GM18909 (cell line): Measurements from ENCODE around the gene ARFGAP1.
"Not testable (repeated sequence)": the region's sequence is repeated elsewhere in the genome, so short reads cannot be mapped to it uniquely, and the experiment has no call there.

Experiments
- ATAC-seq: cut with Tn5 transposase; IDR thresholded peaks from one replicate; pipeline ENCODE4 v1.9.1; 2021; ENCODE audit warnings: mild to moderate bottlenecking; ENCODE audit not compliant: unreplicated experiment, poor library complexity

Gene ARFGAP1

DNA sequence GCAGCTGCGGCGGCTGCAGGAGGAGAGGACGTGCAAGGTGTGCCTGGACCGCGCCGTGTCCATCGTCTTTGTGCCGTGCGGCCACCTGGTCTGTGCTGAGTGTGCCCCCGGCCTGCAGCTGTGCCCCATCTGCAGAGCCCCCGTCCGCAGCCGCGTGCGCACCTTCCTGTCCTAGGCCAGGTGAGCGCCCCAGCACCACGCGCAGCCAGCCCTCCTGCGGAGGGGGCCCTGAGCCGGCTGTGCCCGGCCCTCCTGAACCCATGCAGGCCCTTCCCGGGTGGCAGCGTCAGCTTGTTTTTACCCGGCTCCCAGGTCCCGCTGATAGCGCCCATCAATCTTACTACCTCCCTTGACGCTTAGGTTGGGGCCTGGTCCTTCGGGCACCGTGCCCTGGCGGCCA is 33.2 kb upstream of the ARFGAP1 start:
- no peak for ATAC-seq

DNA sequence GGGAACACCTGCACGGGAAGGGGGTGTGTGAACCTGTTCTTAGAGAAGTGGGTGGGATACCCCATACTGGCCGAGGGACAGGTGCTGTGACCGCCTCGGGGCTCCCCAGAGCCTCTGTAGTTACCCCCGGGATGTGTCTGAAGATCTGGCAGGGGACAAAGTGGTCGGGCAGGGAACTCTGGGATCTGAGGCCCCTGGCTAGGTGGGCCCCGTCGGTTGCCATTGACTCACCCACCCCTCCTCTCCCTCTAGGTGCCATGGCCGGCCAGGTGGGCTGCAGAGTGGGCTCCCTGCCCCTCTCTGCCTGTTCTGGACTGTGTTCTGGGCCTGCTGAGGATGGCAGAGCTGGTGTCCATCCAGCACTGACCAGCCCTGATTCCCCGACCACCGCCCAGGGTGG is 32.6 kb upstream of the ARFGAP1 start:
- no peak for ATAC-seq

DNA sequence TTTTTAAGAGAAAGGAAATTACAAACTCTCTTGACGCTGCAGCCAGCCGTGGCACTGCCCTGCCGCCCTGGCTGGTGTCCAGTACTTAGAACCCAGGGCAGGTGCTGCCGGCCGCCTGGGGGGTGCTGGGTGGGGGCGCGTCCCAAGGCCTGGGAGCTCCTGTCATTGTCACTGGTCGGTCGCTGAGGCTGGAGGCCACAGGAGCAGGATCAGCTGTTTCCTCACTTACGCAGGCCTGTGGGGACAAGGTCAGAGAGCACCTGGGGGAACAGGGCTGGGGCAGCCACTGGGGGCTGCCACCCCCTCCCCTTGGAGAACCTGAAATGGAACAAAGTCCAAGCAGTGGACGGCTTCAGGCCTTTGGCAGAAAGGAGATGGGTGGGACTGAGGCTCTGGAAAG is 31.3 kb upstream of the ARFGAP1 start:
- no peak for ATAC-seq

DNA sequence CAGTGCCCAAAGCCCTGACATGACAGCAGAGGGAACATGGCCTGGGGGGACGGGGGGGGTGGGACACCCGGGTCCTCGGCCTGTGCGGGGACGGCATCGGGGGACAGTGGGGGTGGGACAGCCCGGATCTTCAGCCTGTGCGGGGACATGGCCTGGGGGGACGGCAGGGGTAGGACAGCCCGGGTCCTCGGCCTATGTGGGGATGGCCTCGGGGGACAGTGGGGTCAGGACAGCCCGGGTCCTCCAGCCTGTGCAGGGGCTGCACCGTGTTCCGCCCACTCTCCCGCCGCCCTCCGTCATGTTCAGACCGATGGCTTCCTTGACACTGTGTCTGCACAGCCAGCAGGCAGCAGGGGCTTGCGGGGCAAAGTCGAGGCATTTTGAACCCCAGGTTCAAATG is 29.9 kb upstream of the ARFGAP1 start:
- no peak for ATAC-seq

DNA sequence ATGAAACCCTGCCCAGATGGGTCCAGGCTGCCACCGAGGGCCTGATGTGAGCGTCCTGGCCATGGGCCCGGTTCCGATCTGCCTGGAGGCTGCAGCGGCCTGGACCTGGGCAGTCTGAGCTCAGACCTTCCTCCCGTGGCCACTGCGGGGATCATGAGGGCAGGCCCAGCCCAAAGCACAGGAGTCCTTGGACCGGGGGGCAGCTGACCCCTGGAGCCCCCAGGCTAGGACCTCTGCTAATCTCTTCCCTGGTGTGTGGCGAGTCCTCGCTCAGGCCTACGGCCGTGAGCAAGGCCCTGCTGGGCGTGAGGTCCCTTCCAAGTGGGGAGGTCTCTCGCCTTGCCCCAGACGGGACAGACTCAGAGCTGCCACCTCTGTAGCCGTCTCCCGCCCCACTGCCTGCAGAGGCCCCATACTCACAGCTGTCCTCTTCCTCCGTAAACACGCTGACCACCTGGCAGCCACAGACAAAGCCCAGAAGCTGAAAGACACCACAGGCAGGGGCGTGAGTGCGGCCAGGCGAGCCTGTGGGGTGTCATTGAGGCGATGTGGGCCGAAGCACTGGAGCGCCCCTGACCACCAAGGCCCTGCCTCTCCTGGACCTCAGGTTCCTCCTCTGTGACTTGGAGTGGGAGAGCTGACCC is 28.9 kb upstream of the ARFGAP1 start:
- ATAC-seq: no peak

- no peak for ATAC-seq
These were observed 28.1 kb upstream of the ARFGAP1 start for GRCh38 chr20:63244468-63244867.

DNA sequence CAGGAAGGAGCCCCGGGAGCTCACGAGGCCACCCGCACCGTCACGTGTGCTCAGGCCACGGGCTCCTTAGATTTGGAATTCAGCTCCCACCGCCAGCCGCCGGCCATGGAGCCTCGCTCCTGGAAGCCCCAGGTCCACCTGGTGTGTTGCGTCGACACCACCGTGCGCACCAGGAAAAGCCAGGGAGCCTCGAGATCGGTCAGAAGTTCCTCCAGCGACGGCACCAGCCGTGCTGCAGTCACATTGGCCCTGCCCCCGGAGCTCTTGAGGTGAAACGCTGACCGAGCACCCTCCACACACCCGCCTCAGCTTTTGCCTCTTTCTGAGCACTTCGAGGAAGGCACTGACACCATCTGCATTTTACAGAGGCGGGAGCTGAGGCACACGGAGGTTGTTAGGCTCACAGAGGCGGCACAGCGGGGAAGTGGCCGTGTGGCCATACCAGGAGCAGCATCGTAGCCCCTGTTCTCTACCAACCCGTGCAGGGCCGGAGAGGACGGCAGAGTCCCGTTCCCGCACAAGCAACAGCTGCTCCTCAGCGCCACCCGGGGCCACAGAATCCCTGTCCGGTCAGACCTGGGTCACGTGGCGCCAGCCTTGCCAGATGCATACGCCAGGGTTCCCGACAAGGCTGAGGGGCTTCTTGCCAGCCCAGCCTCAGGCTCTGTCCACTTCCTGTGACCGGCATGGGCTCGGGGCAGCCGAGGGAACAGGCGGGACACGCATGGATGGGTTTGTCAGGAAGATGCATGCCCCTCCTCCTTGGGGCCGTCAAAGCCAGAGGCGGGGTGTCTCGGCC is 25.9 kb upstream of the ARFGAP1 start:
- no peak for ATAC-seq

DNA sequence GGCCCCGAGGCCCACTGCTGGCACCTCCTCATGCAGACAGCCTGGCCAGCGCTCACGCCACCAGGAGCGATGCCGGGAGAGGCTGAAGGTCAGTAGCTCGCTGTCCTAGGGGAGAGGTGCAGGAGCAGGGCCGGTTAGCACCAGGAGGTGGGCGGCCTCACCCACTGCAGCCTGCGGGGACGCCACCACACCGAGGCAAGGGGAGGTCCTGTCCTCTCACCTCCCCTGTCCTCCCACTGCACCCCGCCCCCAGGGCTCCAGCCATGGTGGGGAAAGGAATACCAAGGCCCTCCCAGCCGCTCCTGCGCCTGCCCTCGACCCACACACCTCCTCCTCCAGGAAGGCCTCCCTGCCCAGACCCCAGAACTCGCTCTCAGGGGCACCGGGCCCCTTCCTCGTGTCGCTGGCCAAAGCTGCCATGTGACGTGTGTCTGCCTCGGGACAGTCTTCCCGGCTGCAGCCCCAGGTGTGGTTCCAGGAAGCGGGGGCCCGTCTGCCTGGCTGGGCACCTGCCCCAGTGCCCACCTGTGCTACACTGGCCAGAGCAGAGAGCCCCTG is 24.9 kb upstream of the ARFGAP1 start:
- ATAC-seq: no peak

GRCh38 chr20:63248835-63249591 is 23.6 kb upstream of the ARFGAP1 start:
- no peak for ATAC-seq

DNA sequence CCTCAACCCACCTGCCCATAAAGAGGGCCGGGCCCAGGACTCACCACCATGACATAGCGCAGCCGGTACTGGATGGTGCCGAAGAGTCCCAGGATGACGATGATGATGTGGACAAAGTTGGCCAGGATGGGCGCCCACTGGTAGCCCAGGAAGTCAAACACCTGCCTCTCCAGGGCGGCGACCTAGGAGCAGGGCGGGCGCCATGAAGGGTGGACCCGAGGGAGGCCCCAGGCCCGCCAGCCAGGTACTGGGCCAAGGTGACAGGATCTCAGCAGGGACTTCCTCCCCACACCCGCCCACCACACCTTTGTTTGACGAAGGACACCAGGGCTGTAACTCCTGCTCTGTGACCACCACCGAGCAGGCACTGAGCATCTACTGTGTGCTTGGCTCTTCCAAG is 22.7 kb upstream of the ARFGAP1 start:
- ATAC-seq: no peak

DNA sequence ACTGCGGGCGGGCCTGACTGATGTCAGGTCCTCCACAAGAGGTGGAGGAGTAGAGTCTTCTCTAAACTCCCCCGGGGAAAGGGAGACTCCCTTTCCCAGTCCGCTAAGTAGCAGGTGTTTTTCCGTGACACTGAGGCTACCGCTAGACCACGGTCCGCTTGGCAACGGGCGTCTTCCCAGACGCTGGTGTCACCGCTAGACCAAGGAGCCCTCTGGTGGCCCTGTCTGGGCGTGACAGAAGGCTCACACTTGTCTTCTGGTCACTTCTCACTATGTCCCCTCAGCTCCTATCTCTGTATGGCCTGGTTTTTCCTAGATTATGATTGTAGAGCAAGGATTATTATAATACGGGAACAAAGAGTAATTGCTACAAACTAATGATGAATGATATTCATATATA is 21.3 kb upstream of the ARFGAP1 start:
- ATAC-seq: not testable (repeated sequence)

- ATAC-seq: no peak
These were observed 20.3 kb upstream of the ARFGAP1 start for GRCh38 chr20:63252284-63252711.

GRCh38 chr20:63253065-63253437 is 19.6 kb upstream of the ARFGAP1 start:
- ATAC-seq: no peak

DNA sequence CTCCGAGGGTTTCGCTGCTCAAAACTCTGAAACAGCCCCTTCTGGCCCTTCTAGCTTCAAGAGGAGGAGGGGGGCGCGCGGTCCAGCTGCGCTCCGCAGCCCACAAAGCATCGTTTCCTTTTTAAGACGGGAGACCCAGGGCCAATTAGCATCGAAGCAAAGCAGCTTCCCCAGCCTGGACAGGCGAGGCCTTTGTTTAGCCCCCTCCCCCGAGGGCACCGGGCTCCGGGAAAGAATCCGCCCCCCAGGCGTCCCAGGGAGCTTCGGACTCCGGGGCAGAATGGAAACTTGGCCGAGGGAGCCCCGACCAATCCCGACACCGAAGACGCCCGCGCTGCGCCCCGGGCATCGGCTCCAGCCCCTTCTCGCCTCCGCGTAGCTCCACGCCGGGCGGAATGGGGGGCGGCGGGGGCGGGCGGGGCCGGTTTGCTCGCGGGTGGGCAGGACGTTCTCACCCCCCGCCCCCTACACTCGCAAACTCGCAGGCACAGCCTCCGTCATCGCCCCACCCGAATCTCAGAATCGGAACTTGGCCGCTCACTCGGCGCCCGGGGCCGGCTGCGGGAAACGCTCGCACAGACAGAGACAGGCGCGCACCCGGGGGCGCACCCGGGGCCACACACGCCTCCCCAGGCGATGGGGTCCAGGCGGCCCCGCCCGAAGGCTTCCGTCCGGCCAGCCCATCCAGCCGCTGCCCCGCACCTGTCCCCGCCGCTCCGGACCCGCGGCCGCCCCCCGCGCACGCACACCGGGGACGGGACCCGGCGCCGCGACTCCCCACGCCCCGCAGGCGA is 19.0 kb upstream of the ARFGAP1 start:
- ATAC-seq: no peak

DNA sequence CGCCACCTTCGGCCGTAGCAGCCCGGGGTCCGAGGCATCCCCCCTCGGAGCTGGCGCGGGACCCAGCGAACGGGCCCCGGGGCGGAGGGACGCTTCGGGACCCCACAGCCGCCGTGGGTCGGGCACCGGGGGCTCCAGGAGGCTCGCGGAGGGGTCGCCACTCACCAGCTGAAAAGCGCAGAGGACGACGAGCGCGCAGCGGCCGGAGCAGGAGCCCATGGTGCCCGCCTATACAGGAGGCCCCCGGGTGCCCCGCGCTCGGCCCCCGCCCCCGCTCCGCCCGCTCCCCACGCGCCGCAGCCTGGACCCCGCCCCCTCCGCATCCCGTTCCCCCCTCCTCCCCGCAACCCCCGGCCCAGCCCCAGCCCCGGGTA is 18.4 kb upstream of the ARFGAP1 start, which contains the start of gene NKAIN4:
Gene NKAIN4 (minus strand): TSS at position 232 of the 374 bp plus-strand sequence. CDS start 13 bp downstream, at position 219.
- no peak for ATAC-seq

DNA sequence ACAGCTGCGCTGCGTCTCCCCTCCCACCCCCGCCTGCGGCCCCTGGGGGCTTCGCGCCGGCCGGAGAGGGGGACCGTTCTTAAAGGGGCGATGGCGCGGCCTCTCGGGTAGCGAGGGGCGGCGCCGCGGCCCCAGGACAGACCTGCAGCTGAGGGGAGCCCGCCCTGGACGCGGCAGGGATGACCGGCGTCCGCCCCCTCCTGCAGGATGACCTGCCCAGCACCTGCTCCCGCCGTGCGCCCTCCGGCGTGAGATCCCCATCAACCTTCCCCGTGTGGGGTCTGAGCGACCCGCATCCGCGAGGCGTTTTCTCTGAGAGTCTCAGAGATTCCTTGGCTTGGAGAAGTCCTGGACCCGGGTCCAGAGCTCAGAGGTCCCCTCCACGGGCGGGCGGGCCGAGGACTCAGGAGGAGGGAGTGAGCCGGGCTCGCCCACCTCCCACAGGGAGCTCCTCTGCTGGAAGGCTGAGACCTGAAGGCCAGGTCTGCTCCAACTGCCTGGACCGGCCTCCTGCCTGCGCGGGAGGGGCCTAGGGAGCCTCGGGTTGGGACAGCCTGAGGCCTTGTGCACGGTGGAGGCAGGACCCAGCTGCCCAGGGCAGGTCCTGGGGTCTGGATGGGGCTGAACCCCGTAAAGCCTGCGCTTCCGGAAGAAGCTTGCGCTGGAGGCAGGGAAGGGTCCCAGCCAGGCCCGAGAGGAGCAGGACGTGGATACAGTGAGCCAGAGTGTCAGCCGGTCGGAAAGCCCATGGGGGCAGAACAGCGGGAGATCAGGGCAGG is 17.8 kb upstream of the ARFGAP1 start:
- no peak for ATAC-seq

GRCh38 chr20:63255931-63256704 is 16.5 kb upstream of the ARFGAP1 start:
- no peak for ATAC-seq

DNA sequence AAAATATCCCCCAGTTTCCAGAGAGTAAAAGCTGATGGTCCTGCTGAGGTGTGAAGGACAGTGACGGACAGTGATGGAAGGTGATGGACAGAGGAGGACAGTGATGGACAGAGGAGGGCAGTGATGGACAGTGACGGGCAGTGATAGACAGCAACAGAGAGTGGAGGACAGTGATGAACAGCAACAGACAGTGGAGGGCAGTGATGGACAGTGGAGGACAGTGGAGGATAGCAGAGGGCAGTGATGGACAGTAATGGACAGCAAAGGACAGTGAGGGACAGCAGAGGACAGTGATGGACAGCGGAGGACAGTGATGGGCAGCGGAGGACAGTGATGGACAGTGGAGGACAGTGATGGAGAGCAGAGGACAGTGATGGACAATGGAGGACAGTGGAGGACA is 15.7 kb upstream of the ARFGAP1 start:
- ATAC-seq: no peak

DNA sequence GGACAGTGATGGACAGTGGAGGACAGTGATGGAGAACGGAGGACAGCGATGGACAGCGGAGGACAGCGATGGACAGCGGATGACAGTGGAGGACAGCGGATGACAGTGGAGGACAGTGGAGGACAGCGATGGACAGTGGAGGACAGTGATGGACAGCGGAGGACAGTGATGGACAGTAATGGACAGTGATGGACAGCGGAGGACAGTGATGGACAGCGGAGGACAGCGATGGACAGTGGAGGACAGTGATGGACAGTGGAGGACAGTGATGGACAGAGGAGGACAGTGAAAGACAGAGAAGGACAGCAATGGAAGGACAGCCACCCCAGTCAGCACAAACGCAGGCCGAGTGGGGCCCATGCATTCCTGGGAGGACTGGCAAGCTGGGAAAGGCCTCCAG is 15.0 kb upstream of the ARFGAP1 start:
- no peak for ATAC-seq
